Embryonic facial prominence (tissue), 1 donor: Measurements from ENCODE around the gene SMC3.
"Not testable (repeated sequence)": the region's sequence is repeated elsewhere in the genome, so short reads cannot be mapped to it uniquely, and the experiment has no call there.

Experiments used
- DNase-seq: peaks from one replicate; pipeline ENCODE4 v3.0.0-alpha.2; 2016; ENCODE audit errors: extremely low spot score

SMC3 gene

DNA sequence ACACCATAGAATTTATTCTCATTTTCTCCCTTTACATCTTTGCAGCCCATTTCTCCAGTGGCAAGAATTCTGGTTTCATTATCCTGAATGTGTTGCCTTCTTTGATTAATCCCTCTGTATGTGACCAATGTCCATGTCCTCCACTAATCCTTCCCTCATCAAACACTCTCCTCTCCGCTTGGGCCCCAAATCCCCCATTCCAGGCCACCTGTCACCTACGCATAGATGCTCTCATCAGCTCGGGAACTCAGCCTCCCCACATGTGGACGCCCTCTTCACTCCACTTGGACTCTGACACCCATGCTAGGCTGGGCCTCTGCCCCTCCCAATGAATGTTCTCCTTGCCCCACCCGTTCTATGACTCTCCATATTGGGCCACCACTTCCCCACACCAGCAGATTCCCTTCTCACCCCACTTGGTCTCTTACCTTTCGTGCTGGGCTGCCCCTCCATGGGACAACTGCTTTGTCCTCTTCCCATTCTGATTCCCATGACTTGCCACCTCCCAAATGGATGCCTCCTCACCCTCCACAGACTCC lies 57.9 kb downstream of the SMC3 start:
- DNase-seq = no peak

DNA sequence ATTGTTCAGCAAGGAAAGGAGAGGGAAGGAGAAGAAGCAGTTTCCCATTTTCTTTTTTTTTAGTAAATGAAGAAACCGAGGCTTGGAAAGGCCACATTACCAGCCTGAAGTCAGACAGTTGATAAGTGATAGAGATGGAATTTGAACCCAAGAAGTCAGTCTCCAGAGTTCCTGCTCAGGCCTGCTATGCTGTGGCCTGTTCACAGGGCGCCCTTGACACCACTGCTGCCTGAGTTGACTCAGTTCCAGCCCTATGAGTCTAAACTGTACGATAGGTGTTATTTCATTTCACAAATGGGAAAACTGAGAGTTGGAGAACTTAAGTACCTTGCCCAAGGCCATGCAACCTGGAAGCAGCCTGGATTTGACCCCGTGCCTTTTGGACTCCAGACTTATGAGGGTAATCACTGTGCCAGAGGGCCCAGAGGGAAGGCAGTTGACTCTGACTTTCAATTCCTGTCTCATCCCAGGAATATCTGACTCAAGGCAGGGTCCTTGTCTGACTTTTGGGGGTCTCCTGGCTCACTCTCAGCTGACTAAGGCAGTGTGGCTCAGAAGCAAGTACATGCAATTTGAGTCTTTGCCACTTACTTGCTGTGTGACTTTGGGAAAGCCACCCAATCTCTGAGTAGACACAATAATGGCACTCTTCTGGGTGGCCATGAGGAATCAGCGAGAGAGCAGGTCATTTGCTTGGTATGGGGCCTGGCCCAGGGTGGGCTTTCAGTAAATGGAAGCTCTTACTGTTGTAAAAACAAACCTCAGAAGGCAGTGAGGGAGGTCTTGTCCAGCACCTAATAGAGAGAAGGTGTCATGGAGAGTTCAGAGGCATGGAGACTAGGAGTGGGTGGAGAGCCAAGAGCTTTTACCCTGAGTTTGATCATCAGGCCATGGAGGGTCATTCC lies 58.7 kb downstream of the SMC3 start:
- DNase-seq = no peak

DNA sequence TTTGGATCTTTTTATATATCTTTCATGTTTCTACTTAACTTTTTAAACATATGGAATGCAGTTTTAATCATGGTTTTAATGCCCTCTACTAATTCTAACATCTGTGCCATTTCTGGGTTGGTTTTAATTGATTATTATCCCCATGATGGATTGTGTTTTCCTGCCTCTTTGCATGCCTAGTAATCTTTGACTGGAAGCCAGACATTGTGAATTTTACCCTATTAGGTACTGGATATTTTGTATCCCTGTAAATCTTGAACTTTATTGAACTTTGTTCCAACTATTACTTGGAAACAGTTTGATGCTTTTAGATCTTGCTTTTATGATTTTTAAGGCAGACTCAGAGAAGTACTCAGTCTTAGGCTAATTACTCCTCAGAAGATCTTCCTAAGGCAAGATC lies 60.7 kb downstream of the SMC3 start:
- DNase-seq = no peak

DNA sequence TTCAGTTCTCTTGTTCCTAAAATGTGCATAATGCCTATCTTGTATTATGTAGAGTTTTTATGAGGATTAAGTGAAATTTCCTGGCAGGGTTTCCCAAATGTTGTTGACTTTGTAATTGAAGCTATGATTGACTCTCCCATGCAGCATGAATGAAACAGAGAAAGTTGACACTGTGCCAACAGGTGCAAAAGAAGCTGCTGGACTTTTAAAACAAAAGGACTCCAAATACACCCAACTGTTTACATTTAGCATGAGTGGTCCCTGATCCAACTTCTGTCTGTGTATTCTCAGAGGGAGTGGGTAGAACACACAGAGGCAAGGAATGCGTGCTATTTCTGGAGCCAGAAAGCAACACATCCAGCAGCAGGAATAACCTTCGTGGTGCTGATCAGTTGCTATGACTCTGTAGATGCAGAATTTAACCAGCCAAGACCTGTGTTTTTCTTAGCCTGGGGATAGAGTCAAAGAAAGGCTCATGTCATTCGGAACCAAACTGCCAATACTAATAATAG lies 62.2 kb downstream of the SMC3 start:
- no peak for DNase-seq

- DNase-seq = no peak
Observed at GRCh38 chr10:110631934-110632333, 64.4 kb downstream of the SMC3 start.

- DNase-seq = no peak
Observed at GRCh38 chr10:110632591-110633215, 65.2 kb downstream of the SMC3 start.

DNA sequence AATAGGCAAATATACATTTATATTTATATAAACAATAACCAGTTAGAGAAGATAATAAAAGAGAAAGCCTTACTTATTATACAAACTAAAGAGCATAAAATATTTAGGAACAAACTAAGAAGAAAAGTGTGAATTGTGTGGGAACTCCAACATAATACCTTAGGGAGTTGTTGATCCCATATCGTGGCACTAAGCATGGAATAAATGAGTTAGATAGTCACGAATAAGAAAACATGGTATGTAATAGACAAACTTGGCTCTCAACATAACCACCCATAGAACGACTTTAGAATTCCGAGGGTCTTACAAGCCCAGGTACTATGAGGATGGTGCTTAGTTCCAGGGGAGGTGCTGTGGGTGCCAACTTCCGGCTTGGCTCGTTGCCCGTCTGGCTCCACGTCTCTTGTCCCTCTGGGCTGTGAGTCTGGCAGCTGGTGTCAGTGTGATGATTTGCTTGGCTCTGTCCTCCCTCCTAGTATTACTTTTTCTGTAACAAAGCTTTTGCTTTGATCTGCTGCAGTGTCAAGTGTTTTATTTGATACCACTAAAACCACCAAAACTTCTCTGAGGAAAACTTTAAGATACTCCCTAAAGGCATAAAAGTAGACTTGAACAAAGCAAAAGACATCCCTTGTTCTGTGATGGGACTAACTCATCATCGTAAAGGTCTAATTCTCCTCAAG lies 67.2 kb downstream of the SMC3 start:
- DNase-seq = no peak

GRCh38 chr10:110636572-110636931 lies 69.1 kb downstream of the SMC3 start:
- no peak for DNase-seq

GRCh38 chr10:110636932-110637557 lies 69.5 kb downstream of the SMC3 start:
- no peak for DNase-seq

GRCh38 chr10:110637558-110638053 lies 70.1 kb downstream of the SMC3 start:
- no peak for DNase-seq

- DNase-seq = no peak
Observed at GRCh38 chr10:110638319-110638718, 70.8 kb downstream of the SMC3 start.

- DNase-seq = not testable (repeated sequence)
Observed at GRCh38 chr10:110639046-110639445, 71.6 kb downstream of the SMC3 start.

DNA sequence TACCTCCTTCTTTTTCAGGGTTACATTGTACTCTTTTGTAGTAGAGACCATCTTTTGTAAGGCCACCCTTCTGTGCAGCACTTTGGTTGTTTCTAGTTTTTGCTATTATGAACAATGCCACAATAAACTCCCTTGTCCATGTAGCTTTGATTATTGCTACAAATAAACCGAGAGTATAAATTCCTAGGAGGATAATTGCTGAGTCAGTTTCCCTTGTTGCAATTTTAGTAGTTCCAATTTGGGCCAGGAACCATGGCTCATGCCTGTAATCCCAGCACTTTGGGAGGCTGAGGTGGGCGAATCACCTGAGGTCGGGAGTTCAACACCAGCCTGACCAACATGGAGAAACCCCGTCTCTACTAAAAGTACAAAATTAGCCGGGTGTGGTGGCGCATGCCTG lies 72.4 kb downstream of the SMC3 start:
- DNase-seq = not testable (repeated sequence)

- DNase-seq = no peak
Observed at GRCh38 chr10:110641256-110641655, 73.8 kb downstream of the SMC3 start.

DNA sequence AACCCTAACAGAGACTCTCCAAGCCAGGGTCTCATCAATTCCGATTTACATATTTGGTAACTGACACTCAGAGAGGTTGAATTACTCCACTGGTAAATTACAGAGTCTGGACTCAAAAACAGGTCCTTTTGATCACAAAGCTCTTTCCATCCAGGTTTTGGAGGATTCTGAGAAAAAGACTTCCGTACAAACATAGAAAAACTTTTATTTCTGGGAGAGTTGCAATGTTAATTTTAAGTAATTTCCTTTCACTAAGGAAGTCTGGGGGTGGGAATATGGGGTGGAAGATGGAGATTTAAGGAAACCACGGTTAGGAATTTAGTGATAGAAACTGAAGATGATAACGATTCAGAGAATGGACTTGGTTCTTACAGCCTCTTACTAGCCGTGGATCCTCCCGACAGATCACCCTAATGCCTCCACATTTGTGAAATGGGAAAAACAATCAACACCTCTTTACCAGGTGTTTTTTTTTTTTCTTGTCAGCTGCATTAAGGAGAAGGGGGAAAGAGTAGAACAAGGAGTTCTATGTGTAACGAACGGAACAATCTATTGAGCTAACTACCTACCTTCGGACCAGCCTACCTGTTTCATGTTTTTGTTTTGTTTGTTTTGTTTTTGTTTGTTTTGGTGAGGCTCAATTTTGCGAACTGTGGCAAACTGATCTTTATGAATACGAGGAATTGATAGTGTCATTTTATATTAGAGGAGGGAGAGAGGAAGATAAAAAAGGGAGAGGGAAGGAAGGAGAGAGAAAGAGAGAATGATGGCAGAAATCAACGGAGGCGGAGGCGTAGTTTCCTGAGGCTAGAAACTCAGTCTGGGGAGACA lies 74.9 kb downstream of the SMC3 start:
- no peak for DNase-seq

DNA sequence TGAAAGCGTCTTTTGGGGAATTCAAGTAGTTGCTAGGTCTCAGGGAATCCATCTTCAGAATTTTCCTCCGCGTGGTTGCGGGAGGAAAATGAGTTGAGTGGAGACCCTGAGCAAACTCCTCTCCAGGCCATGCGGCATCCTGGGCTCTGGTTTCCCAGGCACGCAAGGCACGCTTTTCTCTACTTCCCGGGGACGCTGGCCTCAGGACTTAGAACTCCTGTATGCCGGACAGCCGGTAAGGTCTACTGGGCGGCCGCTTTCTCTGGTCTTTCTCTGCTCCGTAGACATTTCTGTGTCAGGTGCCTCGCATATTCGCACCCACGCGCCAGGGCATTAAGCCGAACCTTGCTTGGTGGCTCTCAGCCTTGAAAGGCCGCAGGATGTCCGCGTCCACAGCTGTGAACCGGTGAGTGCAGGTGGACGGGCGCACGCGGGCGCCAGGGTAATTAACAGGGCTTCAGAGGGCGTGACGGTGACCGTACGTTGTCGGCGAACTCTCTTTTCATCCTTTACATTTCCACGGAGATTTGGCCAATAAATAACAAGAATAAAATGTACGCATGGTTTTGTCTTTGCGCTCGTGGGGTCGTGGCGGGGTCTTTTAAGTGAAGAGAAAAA lies 75.6 kb downstream of the SMC3 start:
- no peak for DNase-seq

- no peak for DNase-seq
Observed at GRCh38 chr10:110643653-110644597, 76.4 kb downstream of the SMC3 start, which contains the start of gene RBM20. TSS of gene RBM20 (plus strand) at chr10:110644336. CDS start at chr10:110644455, 119 bp downstream.

- DNase-seq = no peak
Observed at GRCh38 chr10:110644598-110645462, 77.3 kb downstream of the SMC3 start.
